ENCODE measurements around the gene MAML2.

Gene MAML2

DNA sequence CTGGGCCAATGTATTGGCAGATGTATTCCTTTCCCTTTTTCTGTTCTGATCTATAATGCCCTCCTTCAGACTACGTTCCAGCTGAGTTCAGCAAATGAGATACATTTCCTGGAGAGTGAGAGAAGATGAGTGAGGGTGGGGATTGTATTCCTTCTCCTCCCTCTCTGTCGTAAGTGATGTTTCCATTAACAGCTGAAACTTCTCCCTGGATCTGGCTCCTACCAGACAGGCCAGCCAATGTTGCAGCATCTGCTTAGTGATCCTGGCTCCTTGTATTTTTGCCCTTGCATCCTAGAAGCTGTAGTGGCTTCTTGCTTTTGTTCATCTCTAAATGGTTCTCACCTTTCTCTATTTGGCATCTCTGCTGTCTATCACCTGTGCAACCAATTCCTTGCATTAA is 370.9 kb downstream of the MAML2 start:
- no peak overlapping the region for H3K4me2 ChIP-seq (ENCODE audit: low read length, poor library complexity, severe bottlenecking)
- H3K9ac ChIP-seq (ENCODE audit: low read length) = no peak overlapping the region
- H3K27ac ChIP-seq (ENCODE audit: low read length, poor library complexity, severe bottlenecking) = no peak overlapping the region
- H2BK12ac ChIP-seq (ENCODE audit: low read length in 2 of 2) = no peak overlapping the region
- no peak overlapping the region for H4K8ac ChIP-seq (ENCODE audit: low read length)
- no peaks in the 10 kb centered on the region for H3K4me1 ChIP-seq (ENCODE audit: control insufficient read depth, insufficient read depth, low read depth, low read length)
- H3K4ac ChIP-seq (ENCODE audit: low read depth in 1 of 2, low read length in 2 of 2) = no peak overlapping the region
- no peak overlapping the region for H3K18ac ChIP-seq (ENCODE audit: low read depth in 1 of 2, low read length in 2 of 2)
- no peak overlapping the region for H3K14ac ChIP-seq (ENCODE audit: low read length in 2 of 2)
- no peak overlapping the region for H2AK5ac ChIP-seq (ENCODE audit: low read length, severe bottlenecking)
- 50% methylated on average over 1 of the region's 2 CpGs for WGBS
- no peaks in the 10 kb centered on the region for H3K36me3 ChIP-seq (ENCODE audit: control insufficient read depth in 1 of 2, insufficient read depth in 2 of 2, low read depth in 1 of 2, low read length in 2 of 2)
- H3K23ac ChIP-seq (ENCODE audit: low read length in 2 of 2) = no peak overlapping the region
- no peaks in the 10 kb centered on the region for H3K27me3 ChIP-seq (ENCODE audit: control insufficient read depth in 1 of 2, insufficient read depth in 1 of 2, low read length in 2 of 2)
- H3K4me3 ChIP-seq (ENCODE audit: insufficient read depth in 1 of 2, low read depth in 1 of 2, low read length in 2 of 2) = no peak overlapping the region
- H2BK120ac ChIP-seq (ENCODE audit: low read depth, low read length) = no peak overlapping the region
- H2BK5ac ChIP-seq (ENCODE audit: low read depth, low read length, poor library complexity, severe bottlenecking) = no peak overlapping the region
- H4K91ac ChIP-seq (ENCODE audit: low read length) = no peak overlapping the region
- peak; percentile 38 for DNase-seq
- H2BK15ac ChIP-seq (ENCODE audit: low read depth, poor library complexity, severe bottlenecking) = no peak overlapping the region
- H3K79me1 ChIP-seq (replicated peaks; ENCODE audit: low read length, poor library complexity, severe bottlenecking) = no peaks in the 10 kb centered on the region
- H3K9me3 ChIP-seq (ENCODE audit: control insufficient read depth, low read length) = no peaks in the 10 kb centered on the region
- H2AFZ ChIP-seq (ENCODE audit: low read depth, low read length) = no peak overlapping the region

DNA sequence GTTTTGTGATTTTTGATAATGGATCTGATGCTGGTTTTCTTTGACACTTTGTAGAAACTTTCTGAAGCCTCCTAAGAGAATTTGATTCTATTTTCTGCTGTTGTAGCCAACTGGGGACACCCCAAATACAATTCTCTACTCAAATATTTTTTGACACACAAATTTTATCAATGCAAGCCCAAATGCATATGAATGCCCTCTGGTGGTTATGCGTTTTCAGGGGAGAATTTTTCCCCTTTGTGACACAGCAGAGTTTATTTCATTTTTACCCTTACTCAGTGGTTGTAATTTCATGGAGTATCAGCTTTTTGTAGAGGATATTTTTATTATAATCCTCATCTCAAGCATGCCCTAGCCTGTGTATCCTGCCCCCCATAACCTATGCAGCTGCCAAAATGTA is 374.4 kb downstream of the MAML2 start:
- H2AFZ ChIP-seq (ENCODE audit: low read depth, low read length) = no peak overlapping the region
- H4K91ac ChIP-seq (ENCODE audit: low read length) = no peak overlapping the region
- no CpG with 5 or more reads among the region's 1 CpG for WGBS
- H3K9me3 ChIP-seq (ENCODE audit: control insufficient read depth, low read length) = no peaks in the 10 kb centered on the region
- no peaks in the 10 kb centered on the region for H3K4me1 ChIP-seq (ENCODE audit: control insufficient read depth, insufficient read depth, low read depth, low read length)
- H2BK15ac ChIP-seq (ENCODE audit: low read depth, poor library complexity, severe bottlenecking) = no peak overlapping the region
- no peak overlapping the region for H2BK12ac ChIP-seq (ENCODE audit: low read length in 2 of 2)
- no peak overlapping the region for H3K9ac ChIP-seq (ENCODE audit: low read length)
- H3K4me3 ChIP-seq (ENCODE audit: insufficient read depth in 1 of 2, low read depth in 1 of 2, low read length in 2 of 2) = no peak overlapping the region
- no peak overlapping the region for H2BK120ac ChIP-seq (ENCODE audit: low read depth, low read length)
- H3K79me1 ChIP-seq (replicated peaks; ENCODE audit: low read length, poor library complexity, severe bottlenecking) = no peaks in the 10 kb centered on the region
- no peak overlapping the region for H3K4me2 ChIP-seq (ENCODE audit: low read length, poor library complexity, severe bottlenecking)
- no peak overlapping the region for H3K27ac ChIP-seq (ENCODE audit: low read length, poor library complexity, severe bottlenecking)
- H3K27me3 ChIP-seq (ENCODE audit: control insufficient read depth in 1 of 2, insufficient read depth in 1 of 2, low read length in 2 of 2) = no peaks in the 10 kb centered on the region
- no peak overlapping the region for H2AK5ac ChIP-seq (ENCODE audit: low read length, severe bottlenecking)
- H3K23ac ChIP-seq (ENCODE audit: low read length in 2 of 2) = no peak overlapping the region
- no peak overlapping the region for H4K8ac ChIP-seq (ENCODE audit: low read length)
- H3K36me3 ChIP-seq (ENCODE audit: control insufficient read depth in 1 of 2, insufficient read depth in 2 of 2, low read depth in 1 of 2, low read length in 2 of 2) = no peaks in the 10 kb centered on the region
- no peak for DNase-seq
- H3K4ac ChIP-seq (ENCODE audit: low read depth in 1 of 2, low read length in 2 of 2) = no peak overlapping the region
- no peak overlapping the region for H2BK5ac ChIP-seq (ENCODE audit: low read depth, low read length, poor library complexity, severe bottlenecking)
- no peak overlapping the region for H3K14ac ChIP-seq (ENCODE audit: low read length in 2 of 2)
- H3K18ac ChIP-seq (ENCODE audit: low read depth in 1 of 2, low read length in 2 of 2) = no peak overlapping the region

DNA sequence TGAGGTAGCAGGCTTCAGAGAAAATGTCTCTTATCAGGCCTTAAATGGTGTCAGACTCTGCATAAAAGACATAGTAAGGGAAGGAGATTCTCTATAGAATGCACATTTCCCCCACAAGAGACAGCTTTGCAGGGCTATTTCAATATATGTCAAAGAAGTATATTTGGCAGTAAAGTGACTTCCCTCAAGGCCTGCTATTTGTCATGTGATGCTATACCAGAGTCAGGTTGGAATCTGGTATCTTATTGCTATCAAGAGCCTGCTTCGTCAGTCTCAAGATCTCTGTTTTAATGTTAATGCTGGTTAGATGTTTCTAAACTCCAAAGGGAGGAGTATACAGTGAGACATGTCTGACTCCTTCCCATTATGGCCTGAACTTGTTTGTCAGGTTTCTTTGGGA is 378.7 kb downstream of the MAML2 start:
- H2BK12ac ChIP-seq (ENCODE audit: low read length in 2 of 2) = no peak overlapping the region

DNA sequence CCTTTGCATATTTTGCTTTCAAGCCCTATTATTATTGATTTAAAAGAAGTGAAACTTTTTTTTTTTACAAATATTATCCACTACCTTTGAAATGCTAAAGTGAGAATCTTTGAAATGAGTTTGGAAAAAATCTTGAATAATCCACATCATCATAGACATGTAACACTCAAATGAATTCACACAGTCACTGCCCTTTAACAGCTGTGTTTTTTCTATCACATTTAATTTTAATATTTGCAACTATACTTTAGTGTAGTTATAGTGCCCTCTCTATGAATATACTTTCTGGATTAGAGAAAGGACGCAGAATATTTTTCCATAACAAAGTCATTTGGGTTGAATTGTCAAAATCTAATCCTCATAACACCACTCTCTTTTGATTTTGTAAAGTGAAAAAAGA is 381.2 kb downstream of the MAML2 start:
- Histone ChIP-seq H3K4ac (ENCODE audit: low read depth in 1 of 2, low read length in 2 of 2) (no peak overlapping the region), H2BK5ac (ENCODE audit: low read depth, low read length, poor library complexity, severe bottlenecking) (no peak overlapping the region), H3K23ac (ENCODE audit: low read length in 2 of 2) (no peak overlapping the region), H3K27ac (ENCODE audit: low read length, poor library complexity, severe bottlenecking) (no peak overlapping the region), H2BK12ac (ENCODE audit: low read length in 2 of 2) (no peak overlapping the region), H3K4me2 (ENCODE audit: low read length, poor library complexity, severe bottlenecking) (no peak overlapping the region), H3K79me1 (replicated peaks; ENCODE audit: low read length, poor library complexity, severe bottlenecking) (no peaks in the 10 kb centered on the region), H4K8ac (ENCODE audit: low read length) (no peak overlapping the region), H3K36me3 (ENCODE audit: control insufficient read depth in 1 of 2, insufficient read depth in 2 of 2, low read depth in 1 of 2, low read length in 2 of 2) (no peaks in the 10 kb centered on the region), H2AK5ac (ENCODE audit: low read length, severe bottlenecking) (no peak overlapping the region), H3K27me3 (ENCODE audit: control insufficient read depth in 1 of 2, insufficient read depth in 1 of 2, low read length in 2 of 2) (no peaks in the 10 kb centered on the region), H3K9me3 (ENCODE audit: control insufficient read depth, low read length) (no peaks in the 10 kb centered on the region), H3K9ac (ENCODE audit: low read length) (no peak overlapping the region), H3K18ac (ENCODE audit: low read depth in 1 of 2, low read length in 2 of 2) (no peak overlapping the region), H3K4me1 (ENCODE audit: control insufficient read depth, insufficient read depth, low read depth, low read length) (no peaks in the 10 kb centered on the region), H2AFZ (ENCODE audit: low read depth, low read length) (no peak overlapping the region), H3K4me3 (ENCODE audit: insufficient read depth in 1 of 2, low read depth in 1 of 2, low read length in 2 of 2) (no peak overlapping the region), H2BK15ac (ENCODE audit: low read depth, poor library complexity, severe bottlenecking) (no peak overlapping the region), H3K14ac (ENCODE audit: low read length in 2 of 2) (no peak overlapping the region), H4K91ac (ENCODE audit: low read length) (no peak overlapping the region), H2BK120ac (ENCODE audit: low read depth, low read length) (no peak overlapping the region)
- DNase-seq = no peak
- WGBS = 100% methylated on average over 1 of the region's 1 CpG

More for the DNA sequence above, 378.7 kb downstream of the MAML2 start:
- Histone ChIP-seq H3K4me3 (ENCODE audit: insufficient read depth in 1 of 2, low read depth in 1 of 2, low read length in 2 of 2) (no peak overlapping the region), H3K4me2 (ENCODE audit: low read length, poor library complexity, severe bottlenecking) (no peak overlapping the region), H3K4me1 (ENCODE audit: control insufficient read depth, insufficient read depth, low read depth, low read length) (no peaks in the 10 kb centered on the region), H3K9me3 (ENCODE audit: control insufficient read depth, low read length) (no peaks in the 10 kb centered on the region), H2AK5ac (ENCODE audit: low read length, severe bottlenecking) (no peak overlapping the region), H3K9ac (ENCODE audit: low read length) (no peak overlapping the region), H2BK5ac (ENCODE audit: low read depth, low read length, poor library complexity, severe bottlenecking) (no peak overlapping the region), H3K27me3 (ENCODE audit: control insufficient read depth in 1 of 2, insufficient read depth in 1 of 2, low read length in 2 of 2) (no peaks in the 10 kb centered on the region), H3K18ac (ENCODE audit: low read depth in 1 of 2, low read length in 2 of 2) (no peak overlapping the region), H3K79me1 (replicated peaks; ENCODE audit: low read length, poor library complexity, severe bottlenecking) (no peaks in the 10 kb centered on the region), H3K4ac (ENCODE audit: low read depth in 1 of 2, low read length in 2 of 2) (no peak overlapping the region), H2BK15ac (ENCODE audit: low read depth, poor library complexity, severe bottlenecking) (no peak overlapping the region), H4K91ac (ENCODE audit: low read length) (no peak overlapping the region), H2BK120ac (ENCODE audit: low read depth, low read length) (no peak overlapping the region), H3K36me3 (ENCODE audit: control insufficient read depth in 1 of 2, insufficient read depth in 2 of 2, low read depth in 1 of 2, low read length in 2 of 2) (no peaks in the 10 kb centered on the region), H3K14ac (ENCODE audit: low read length in 2 of 2) (no peak overlapping the region), H3K23ac (ENCODE audit: low read length in 2 of 2) (no peak overlapping the region), H3K27ac (ENCODE audit: low read length, poor library complexity, severe bottlenecking) (no peak overlapping the region), H2AFZ (ENCODE audit: low read depth, low read length) (no peak overlapping the region), H4K8ac (ENCODE audit: low read length) (no peak overlapping the region)
- 92% methylated on average over 1 of the region's 1 CpG for WGBS
- no peak for DNase-seq

Measured in mesenchymal stem cell (in vitro differentiated cells and primary cell).